NCI-H1092 treated with DMSO at 0.1 percent for 48 hours (cell line): Measurements from ENCODE around the gene ARHGAP19.
"Not testable (repeated sequence)": the region's sequence is repeated elsewhere in the genome, so short reads cannot be mapped to it uniquely, and the experiment has no call there.

Source experiments
- DNase-seq: peaks from one replicate; lab custom pipeline; 2025; lab: John Stamatoyannopoulos, UW

ARHGAP19 gene

DNA sequence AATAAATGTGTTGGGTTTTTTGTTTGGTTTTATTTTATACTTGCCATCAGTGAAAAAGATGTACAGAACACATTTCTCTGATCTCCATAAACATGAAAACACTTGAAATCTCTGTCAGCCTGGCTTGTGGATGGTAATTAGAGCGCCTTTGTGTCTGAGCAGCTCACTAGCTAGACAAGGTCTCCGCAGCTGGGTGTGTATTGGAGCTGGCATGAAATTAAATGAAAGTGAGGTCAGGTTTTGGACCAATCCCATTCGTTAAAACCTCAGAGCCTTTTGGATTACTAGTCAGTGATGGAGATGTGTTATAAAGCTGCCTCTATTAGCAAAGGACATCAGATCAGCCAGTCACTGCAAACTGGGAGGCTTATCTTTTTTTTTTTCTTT, 29.4 kb upstream of the ARHGAP19 start:
- peak; percentile 17 for DNase-seq

- peak; percentile 42 for DNase-seq
These were observed 28.8 kb upstream of the ARHGAP19 start for GRCh38 chr10:97321032-97321803.

DNA sequence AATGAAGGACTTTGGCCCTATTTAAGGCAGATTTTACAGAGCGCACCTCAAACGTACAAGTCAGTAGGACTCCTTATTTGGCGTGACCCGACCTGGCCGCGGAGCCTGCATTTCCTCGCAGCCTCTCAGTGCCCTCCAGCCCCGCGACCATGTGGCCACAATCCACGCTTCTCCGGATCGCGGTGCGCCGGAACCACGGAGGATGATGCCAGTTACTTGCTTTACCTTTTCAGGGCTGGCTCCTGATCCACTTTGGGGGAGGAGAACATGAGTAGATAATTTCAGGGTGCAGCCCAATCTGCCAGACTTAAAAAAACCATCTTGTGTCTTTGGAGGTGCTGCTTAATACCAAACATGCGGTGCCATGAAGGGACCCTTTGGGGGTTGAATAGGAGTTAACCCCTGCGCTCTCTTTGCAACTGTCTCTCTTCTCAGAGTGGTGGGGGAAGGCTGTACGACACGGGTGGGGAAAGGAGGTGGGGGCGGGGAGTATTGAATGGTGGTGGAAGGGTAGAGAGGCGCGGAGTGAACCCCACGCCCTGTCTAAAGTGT, 28.1 kb upstream of the ARHGAP19 start:
- no peak for DNase-seq

DNA sequence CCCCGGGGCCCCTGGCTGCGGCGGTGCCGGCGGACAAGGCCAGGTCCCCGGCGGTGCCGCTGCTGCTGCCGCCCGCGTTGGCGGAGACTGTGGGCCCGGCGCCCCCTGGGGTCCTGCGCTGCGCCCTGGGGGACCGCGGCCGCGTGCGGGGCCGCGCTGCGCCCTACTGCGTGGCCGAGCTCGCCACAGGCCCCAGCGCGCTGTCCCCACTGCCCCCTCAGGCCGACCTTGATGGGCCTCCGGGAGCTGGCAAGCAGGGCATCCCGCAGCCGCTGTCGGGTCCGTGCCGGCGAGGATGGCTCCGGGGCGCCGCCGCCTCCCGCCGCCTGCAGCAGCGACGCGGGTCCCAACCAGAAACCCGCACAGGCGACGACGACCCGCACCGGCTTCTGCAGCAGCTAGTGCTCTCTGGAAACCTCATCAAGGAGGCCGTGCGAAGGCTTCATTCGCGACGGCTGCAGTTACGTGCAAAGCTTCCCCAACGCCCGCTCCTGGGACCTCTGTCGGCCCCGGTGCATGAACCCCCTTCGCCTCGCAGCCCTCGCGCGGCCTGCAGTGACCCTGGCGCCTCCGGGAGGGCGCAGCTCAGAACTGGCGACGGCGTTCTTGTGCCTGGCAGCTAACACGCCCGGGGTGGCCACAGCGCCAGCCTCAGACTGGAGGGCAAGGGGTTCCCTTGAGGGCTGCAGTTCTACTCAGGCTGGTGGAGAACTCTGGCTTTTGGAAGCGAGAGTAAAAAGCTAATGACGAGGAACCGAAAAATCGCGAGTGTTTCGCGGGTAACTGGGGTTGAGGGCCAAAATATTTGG, 27.4 kb upstream of the ARHGAP19 start:
- peak; percentile 38 for DNase-seq

DNA sequence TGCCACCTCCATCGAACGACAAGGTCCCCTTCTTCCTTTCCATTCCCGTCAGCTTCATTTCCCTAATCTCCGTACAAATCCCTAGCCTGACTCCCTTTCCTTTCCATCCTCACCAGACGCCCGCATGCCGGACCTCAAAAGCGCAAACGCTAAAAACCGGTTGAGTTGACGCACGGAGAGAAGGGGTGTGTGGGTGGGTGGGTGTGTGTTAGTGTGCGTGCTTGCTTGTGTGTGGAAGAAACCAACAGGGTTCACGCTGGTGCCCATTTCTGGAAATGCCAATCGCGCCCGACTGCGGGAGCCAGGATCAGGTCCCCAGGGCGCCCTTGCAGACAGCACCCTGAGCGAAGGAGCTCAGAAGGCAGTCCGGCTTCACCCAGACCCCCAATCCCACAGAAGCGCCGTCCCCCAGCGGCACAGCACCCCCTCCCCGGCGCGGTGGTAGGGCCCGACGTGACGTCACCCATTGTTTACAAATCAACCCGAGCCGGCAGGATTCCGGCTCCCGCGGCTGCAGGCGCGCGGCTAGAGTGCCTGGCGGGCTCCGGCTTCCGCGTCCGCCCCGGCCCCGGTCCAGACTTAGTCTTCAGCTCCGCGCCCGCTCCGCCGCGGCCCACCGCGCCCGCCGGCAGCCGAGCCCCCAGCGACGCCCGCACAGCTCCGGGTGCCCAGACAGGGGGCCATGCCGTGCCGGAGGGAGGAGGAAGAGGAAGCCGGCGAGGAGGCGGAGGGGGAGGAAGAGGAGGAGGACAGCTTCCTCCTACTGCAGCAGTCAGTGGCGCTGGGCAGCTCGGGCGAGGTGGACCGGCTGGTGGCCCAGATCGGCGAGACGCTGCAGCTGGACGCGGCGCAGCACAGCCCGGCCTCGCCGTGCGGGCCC, 26.6 kb upstream of the ARHGAP19 start, which contains the start of gene FRAT1:
Gene FRAT1, plus strand, starts transcription at position 500 of the 880 bp plus-strand sequence. Its CDS starts 183 bp downstream, at position 683.
- DNase-seq = peak; percentile 80

GRCh38 chr10:97314671-97315070, 22.2 kb upstream of the ARHGAP19 start:
- DNase-seq = no peak

DNA sequence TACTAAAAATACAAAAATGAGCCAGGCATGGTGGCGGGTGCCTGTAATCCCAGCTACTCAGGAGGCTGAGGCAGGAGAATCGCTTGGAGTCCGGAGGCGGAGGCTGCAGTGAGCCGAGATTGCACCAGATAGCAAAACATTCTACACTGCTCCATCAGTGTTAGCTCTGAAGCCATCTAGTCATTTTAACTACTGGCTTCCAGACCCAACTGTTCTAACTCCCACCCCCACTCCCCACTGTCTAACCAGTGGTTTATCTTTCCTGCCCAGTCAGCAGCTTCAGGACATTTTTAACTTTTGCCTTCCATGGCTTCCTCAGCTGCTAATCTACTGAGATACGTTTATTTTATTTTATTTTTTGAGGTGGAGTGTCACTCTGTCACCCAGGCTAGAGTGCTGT, 20.5 kb upstream of the ARHGAP19 start:
- no peak for DNase-seq

- no peak for DNase-seq
These were observed 18.7 kb upstream of the ARHGAP19 start for GRCh38 chr10:97311111-97311626.

DNA sequence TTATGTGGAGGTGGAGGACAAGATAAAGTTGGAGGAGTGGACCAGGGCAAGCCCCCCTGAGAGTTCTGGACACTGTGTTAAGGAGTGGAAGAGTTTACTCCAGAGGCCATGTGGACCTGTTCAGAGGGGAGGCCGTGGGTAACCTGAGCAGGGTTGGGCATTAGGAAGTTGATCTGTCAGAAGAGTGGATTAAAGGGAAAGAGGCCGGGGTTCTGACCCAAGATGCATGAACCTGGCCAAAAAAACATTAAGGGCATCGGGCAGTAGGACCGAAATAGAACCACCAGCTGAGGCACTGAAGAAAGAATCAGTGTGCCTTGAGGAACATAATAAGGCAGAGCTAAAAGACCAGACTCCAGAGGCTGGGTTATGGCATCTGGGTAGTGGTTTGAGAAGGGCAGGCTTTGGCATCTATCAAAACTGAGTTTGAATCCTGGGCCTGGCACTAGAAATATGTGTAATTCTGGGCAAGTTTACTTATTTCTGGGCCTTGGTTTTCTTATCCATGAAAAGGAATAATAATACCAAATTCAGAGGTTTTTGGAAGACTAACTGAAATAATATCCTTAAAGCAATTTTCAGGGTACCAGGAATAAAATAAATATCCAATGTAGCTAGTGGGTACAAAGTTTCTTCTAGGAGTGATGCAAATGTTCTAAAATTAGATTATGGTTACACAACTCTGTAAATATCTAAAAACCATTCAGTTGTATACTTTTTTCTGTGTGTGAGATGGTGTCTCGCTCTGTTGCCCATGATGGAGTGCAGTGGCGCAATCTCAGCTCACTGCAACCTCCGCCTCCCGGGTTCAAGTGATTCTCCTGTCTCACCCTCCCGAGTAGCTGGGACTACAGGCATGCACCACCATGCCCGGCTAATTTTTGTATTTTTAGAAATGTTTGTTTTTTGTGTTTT, 15.7 kb upstream of the ARHGAP19 start:
- DNase-seq = no peak

- no peak for DNase-seq
These were observed 15.0 kb upstream of the ARHGAP19 start for GRCh38 chr10:97307441-97307840.

- DNase-seq = no peak
These were observed 9.8 kb upstream of the ARHGAP19 start for GRCh38 chr10:97302088-97302791.

DNA sequence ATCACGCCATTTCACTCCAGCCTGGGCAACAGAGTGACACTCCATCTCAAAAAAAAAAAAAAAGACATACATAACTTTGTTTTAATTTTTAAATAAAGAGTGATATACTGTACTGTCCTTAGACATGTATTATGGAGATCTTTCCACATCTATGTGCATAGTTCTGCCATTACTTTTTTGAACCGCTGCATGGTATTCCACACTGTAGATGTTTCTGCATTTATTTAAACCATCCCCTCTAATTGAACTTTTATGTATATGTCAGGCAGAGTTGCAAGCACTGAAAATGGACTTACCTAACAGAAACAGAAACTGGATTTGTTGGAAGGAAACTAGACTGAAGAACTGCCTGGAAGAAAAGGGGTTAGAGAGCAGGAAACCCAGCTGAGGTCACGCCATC, 8.5 kb upstream of the ARHGAP19 start:
- no peak for DNase-seq

DNA sequence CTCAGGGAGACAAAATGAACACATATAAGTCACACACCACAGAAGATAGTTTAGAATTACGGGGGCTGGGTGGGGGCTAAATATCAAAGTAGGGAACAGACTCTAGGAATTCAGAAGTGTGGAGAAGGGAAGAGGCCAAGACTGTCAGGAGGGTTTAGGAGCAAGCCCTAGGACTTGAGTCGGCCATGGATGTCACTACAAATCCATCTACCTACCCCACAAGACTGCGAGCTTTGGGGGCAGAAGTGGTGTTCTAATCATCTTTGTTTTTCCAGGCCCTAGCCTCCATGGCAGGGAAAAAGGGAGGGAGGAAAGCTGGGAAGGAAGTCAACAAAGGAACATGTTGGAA, 5.8 kb upstream of the ARHGAP19 start:
- DNase-seq = no peak

DNA sequence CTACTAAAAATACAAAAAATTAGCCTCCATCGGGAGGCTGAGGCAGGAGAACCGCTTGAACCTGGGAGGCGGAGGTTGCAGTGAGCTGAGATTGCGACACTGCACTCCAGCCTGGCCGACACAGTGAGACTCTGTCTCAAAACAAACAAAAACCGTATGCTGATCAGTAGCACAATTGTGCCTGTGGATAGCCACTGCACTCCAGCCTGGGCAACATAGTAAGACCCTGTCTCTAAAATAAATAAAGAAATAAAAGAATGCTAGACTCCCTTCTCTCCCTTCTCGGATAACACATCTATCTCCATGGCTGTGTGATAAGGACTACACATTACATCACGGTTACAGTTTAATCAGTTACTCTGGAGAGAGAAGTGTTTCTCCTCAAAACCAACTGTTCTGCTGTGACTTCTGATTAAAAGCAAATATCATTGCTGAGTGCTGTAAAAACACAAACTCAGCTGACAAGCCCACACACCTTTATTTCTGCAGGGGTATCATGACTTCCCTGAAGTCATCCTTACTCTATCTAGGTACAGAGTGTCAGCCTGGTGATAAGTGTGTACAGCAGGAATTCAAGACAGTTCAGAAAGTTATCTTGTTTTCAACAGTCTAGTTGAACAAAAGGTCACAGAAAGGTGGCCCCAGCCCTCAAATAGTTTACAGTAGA, 5.3 kb upstream of the ARHGAP19 start:
- no peak for DNase-seq

GRCh38 chr10:97292862-97293198, 393 bp upstream of the ARHGAP19 start:
- DNase-seq = no peak

- DNase-seq = no peak
These were observed 910 bp downstream of the ARHGAP19 start for GRCh38 chr10:97291357-97292096.

- DNase-seq = not testable (repeated sequence)
These were observed 1.7 kb downstream of the ARHGAP19 start for GRCh38 chr10:97290576-97291356.

GRCh38 chr10:97290076-97290475, 2.4 kb downstream of the ARHGAP19 start:
- not testable (repeated sequence) for DNase-seq
